ENCODE measurements around the gene PRPF6. TPM values are rescaled to one million over a fixed set of nuclear protein-coding genes. Genes with fewer than 3 reads are reported as not detected.
"Not testable (repeated sequence)": the region's sequence is repeated elsewhere in the genome, so short reads cannot be mapped to it uniquely, and the experiment has no call there.

PRPF6 gene
- polyA plus RNA-seq, 5 donors = 64.3 to 87.1 (median 75.6) TPM

- no peak for DNase-seq
Observed at GRCh38 chr20:64009811-64010387, 29.0 kb downstream of the PRPF6 start.

- no peak for DNase-seq
Observed at GRCh38 chr20:64010711-64011237, 29.8 kb downstream of the PRPF6 start.

DNA sequence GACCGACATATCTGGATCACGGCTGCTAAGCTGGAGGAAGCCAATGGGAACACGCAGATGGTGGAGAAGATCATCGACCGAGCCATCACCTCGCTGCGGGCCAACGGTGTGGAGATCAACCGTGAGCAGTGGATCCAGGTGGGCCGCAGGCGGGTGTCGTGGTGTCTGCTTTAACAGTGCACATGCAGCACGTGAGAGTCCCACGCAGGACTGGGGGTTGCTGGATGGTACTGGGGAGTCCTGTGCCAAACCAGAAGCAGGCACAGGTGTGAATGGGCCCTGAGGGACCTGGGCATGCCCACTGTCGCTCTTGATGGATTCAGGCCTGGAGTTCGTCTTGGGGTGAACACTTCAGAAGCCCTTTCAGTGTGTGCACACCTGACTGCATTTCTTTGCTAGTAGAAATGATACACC, 30.4 kb downstream of the PRPF6 start:
- DNase-seq = no peak

DNA sequence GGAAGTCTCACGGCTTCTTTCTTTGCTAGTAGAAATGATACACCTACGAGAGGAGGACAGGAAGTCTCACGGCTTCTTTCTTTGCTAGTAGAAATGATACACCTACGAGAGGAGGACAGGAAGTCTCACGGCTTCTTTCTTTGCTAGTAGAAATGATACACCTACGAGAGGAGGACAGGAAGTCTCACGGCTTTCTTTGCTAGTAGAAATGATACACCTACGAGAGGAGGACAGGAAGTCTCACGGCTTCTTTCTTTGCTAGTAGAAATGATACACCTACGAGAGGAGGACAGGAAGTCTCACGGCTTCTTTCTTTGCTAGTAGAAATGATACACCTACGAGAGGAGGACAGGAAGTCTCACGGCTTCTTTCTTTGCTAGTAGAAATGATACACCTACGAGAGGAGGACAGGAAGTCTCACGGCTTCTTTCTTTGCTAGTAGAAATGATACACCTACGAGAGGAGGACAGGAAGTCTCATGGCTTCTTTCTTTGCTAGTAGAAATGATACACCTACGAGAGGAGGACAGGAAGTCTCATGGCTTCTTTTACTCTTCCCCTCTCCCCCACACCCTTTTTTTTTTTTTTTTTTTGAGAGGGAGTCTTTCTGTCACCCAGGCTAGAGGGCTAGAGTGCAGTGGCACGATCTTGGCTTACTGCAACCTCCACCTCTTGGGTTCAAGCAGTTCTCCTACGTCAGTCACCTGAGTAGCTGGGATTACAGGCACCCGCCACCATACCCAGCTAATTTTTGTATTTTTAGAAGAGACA, 31.6 kb downstream of the PRPF6 start:
- DNase-seq = not testable (repeated sequence)

DNA sequence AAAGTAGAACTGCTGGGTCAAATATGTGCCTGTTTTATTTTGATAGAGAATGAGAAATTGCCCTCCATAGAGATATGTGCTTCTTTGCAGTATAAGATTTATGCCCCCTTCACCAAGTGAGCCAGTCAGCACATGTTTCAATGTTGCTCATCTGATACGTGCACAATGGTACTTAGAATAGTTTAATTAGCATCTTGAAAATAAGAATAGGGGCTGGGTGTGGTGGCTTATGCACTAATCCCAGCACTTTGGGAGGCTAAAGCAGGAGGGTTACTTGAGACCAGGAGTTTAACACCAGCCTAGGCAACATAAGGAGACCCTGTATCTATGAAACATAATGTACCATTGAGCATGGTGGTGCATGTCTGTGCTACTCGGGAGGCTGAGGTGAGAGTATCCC, 34.7 kb downstream of the PRPF6 start:
- no peak for DNase-seq

GRCh38 chr20:64021124-64021975, 40.4 kb downstream of the PRPF6 start:
- no peak for DNase-seq

DNA sequence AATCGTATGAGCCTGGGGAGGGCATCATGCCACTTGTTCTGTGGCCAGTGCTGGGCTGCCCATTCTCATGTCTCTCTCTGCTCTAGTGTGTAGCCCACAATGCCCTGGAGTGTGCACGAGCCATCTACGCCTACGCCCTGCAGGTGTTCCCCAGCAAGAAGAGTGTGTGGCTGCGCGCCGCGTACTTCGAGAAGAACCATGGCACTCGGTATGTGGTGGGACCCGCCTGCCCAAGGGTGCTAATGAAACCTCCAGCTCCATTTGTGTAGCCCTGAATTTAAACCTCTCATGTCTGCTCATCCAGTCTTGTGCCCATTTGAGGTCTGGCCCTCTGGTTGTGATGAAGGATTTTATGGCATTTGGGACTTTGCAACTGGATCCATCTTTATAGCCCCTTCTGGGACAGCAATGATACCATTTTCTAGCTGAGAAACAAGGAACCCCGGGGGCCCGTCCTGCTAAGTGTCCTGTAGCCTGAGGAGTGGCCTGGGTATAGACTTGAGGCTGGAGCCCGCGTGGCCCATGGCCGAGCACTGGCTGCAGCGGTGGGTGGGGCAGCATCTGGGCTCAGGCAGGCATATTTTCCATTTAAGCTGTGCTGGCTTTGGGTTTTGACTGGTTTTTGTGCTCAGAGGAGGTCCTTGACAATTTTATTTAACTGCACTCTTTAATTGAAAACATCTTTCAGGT, 41.9 kb downstream of the PRPF6 start:
- DNase-seq = no peak

GRCh38 chr20:64023361-64024140, 42.6 kb downstream of the PRPF6 start:
- no peak for DNase-seq

DNA sequence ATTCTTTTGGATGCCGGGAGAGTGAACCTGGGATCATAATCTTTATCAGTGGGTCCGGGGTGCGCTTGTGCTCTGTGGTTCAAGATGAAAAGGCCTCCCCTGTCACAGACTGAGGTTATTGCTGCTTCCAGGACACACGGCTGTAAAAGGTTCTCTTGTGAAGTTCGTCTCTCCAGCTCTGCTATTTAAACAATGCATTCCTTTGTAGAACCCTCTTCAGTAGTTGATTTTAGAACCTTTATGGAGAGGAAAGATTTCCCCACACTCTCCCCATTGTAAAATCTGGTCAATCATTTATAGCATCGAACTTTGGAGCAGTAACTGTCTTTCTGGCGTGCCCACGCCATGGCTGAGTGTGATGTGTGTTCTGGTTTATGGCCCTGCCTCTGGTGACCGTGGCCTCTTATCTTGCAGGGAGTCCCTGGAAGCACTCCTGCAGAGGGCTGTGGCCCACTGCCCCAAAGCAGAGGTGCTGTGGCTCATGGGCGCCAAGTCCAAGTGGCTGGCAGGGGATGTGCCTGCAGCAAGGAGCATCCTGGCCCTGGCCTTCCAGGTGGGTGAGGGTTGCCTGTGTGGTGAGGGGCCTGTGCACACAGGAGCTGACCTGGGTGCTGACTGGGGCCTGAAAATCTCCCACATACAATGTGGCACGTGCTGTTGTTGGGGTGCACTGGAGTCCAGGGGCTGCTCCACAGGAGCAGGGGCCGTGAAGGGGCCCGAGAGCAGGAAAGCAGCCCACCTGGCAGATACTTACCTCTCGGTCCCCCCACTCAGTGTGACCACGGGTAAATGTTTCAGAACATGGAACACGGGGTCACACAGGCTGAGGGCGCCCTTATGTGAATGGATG, 43.4 kb downstream of the PRPF6 start:
- DNase-seq = no peak

- no peak for DNase-seq
Observed at GRCh38 chr20:64025101-64025825, 44.3 kb downstream of the PRPF6 start.

- no peak for DNase-seq
Observed at GRCh38 chr20:64025826-64026412, 45.0 kb downstream of the PRPF6 start.

GRCh38 chr20:64027981-64028685, 47.2 kb downstream of the PRPF6 start:
- no peak for DNase-seq

GRCh38 chr20:64029293-64030117, 48.6 kb downstream of the PRPF6 start:
- no peak for DNase-seq

GRCh38 chr20:64030371-64031134, 49.6 kb downstream of the PRPF6 start:
- DNase-seq = no peak

GRCh38 chr20:64031822-64032314, 50.9 kb downstream of the PRPF6 start:
- DNase-seq = no peak
